ENCODE results near the gene IL19. TPM values are rescaled to one million over a fixed set of nuclear protein-coding genes. Genes with fewer than 3 reads are reported as not detected.

The IL19 gene
- total RNA-seq, 6 experiments from 2014 or later, result not detected

DNA sequence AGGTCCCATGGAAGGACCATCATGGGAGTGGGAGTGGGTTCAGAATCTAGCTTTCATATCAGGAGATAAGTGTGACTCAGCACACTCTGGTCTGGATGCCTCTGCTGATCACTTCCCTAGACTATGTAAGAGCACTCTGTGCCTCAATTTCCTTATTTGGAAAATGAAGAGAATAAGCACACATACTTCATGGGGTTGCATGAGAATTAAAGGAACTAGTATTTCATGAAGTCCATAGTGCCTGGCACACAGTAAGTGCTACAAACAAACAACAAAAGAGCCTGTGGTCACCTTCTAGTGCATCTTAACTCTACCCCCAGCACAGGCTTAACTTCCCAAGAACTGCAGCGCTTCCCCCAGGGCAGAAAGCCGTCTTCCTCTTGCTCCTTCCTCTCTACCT lies 85.3 kb downstream of the IL19 start:
- peaks cover 14% of the 10 kb centered on the region for H3K9me3 Mint-ChIP-seq
- H3K36me3 Mint-ChIP-seq (ENCODE audit: low read depth), result peaks cover 11% of the 10 kb centered on the region; the same call in 1 of the 2 replicates
- H3K4me3 Mint-ChIP-seq, result no peak overlapping the region
- peaks cover 9% of the 10 kb centered on the region for H3K27me3 Mint-ChIP-seq (ENCODE audit: insufficient read depth)
- no peak for DNase-seq
- no peak for TF ChIP-seq CTCF (IDR thresholded peaks at IDR 0.05)
- no peak overlapping the region for H3K27ac Mint-ChIP-seq
- H3K4me1 Mint-ChIP-seq (ENCODE audit: low read depth), result peaks cover 7% of the 10 kb centered on the region

DNA sequence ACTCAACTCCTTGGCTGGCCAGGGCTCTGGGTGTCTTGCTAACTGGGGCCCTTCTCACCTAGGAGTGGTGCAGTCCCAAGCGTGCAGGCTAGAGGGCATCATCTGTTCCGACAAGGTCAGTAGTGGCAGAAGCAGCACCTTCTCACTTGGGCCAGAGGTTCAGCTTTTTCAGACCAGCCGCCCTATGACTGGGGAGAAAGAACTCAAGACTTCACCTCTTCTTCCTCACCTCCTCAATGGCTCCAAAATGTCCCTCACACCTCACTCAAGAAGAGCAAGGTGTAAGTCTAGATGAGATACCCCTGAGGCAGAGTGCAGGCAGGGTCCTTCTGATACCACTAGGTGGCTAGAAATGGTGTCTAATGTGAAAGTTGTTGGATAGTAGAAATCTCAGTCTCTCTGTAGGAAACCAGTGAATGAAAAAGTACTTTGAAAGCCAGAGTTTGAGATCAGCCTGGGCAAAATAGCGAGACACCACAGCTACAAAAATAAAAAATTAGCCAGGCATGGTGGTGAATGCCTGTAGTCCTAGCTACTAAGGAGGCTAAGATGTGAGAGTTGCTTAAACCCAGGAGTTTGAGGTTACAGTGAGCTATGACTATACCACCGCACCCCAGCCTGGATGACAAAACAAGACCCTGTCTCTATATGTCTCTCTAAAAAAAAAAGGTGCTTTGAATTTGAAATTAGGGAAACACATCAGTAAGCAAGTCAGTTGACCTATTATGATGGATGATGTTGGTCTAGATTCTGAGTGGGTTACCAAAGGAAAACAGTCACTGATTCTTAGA lies 86.3 kb downstream of the IL19 start:
- Mint-ChIP-seq H3K27me3 (ENCODE audit: insufficient read depth) (peaks cover 13% of the 10 kb centered on the region), H3K9me3 (peaks cover 13% of the 10 kb centered on the region), H3K4me3 (no peak overlapping the region), H3K27ac (no peak overlapping the region), H3K4me1 (ENCODE audit: low read depth) (peaks cover 1% of the 10 kb centered on the region), H3K36me3 (ENCODE audit: low read depth) (peaks cover 7% of the 10 kb centered on the region; the same call in 1 of the 2 replicates)
- TF ChIP-seq CTCF (IDR thresholded peaks at IDR 0.05), result peak; percentile 70
- DNase-seq, result no peak

GRCh38 chr1:206859082-206859521 lies 88.5 kb downstream of the IL19 start:
- TF ChIP-seq CTCF (IDR thresholded peaks at IDR 0.05), result no peak
- H3K27ac Mint-ChIP-seq, result no peak overlapping the region
- peaks cover 19% of the 10 kb centered on the region for H3K27me3 Mint-ChIP-seq (ENCODE audit: insufficient read depth)
- DNase-seq, result no peak
- no peaks in the 10 kb centered on the region for H3K36me3 Mint-ChIP-seq (ENCODE audit: low read depth)
- H3K4me3 Mint-ChIP-seq, result no peak overlapping the region
- no peaks in the 10 kb centered on the region for H3K9me3 Mint-ChIP-seq
- H3K4me1 Mint-ChIP-seq (ENCODE audit: low read depth), result no peaks in the 10 kb centered on the region

- no peak for DNase-seq
- no peaks in the 10 kb centered on the region for H3K36me3 Mint-ChIP-seq (ENCODE audit: low read depth)
- peaks cover 5% of the 10 kb centered on the region for H3K4me1 Mint-ChIP-seq (ENCODE audit: low read depth)
- H3K9me3 Mint-ChIP-seq, result no peaks in the 10 kb centered on the region
- no peak for TF ChIP-seq CTCF (IDR thresholded peaks at IDR 0.05)
- no peak overlapping the region for H3K4me3 Mint-ChIP-seq
- peaks cover 18% of the 10 kb centered on the region for H3K27me3 Mint-ChIP-seq (ENCODE audit: insufficient read depth)
- H3K27ac Mint-ChIP-seq, result no peak overlapping the region
These were observed 89.6 kb downstream of the IL19 start for GRCh38 chr1:206860165-206860564.

DNA sequence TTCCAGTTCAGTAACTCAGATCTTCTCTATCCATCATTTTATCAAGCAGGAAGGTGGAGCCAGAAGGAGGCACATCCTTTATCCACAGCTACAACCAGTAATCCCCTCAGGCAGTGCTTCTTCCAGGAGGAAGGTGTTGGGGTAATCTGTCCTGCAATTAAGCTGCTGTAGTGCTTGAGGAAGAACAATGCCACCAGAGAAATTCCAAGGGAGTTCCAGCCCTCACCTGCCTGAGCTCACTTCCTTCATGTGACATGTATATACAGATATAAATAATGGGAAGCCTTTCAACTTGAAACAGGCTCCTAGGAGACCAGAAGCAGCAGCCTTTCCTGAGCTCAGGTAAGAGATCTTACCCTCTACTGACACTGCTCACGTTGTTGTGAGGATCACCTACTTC lies 92.7 kb downstream of the IL19 start:
- DNase-seq, result no peak
- Mint-ChIP-seq H3K27ac (no peak overlapping the region), H3K27me3 (ENCODE audit: insufficient read depth) (peaks cover 17% of the 10 kb centered on the region), H3K9me3 (no peaks in the 10 kb centered on the region), H3K4me1 (ENCODE audit: low read depth) (peaks cover 28% of the 10 kb centered on the region), H3K36me3 (ENCODE audit: low read depth) (no peaks in the 10 kb centered on the region), H3K4me3 (no peak overlapping the region)
- no peak for TF ChIP-seq CTCF (IDR thresholded peaks at IDR 0.05)
